ENCODE results near the gene ARID4B.
"Not testable (repeated sequence)": the region's sequence is repeated elsewhere in the genome, so short reads cannot be mapped to it uniquely, and the experiment has no call there.

ARID4B gene

GRCh38 chr1:235268379-235269125, 59.4 kb downstream of the ARID4B start:
- DNase-seq = no peak

- no peak for DNase-seq
These were observed 61.0 kb downstream of the ARID4B start for GRCh38 chr1:235266967-235267366.

GRCh38 chr1:235266325-235266724, 61.7 kb downstream of the ARID4B start:
- no peak for DNase-seq

GRCh38 chr1:235265900-235266299, 62.1 kb downstream of the ARID4B start:
- DNase-seq = no peak

- DNase-seq = no peak
These were observed 63.7 kb downstream of the ARID4B start for GRCh38 chr1:235264327-235264726.

GRCh38 chr1:235262539-235262938, 65.4 kb downstream of the ARID4B start:
- DNase-seq = no peak

- no peak for DNase-seq
These were observed 66.7 kb downstream of the ARID4B start for GRCh38 chr1:235261243-235261642.

- no peak for DNase-seq
These were observed 68.7 kb downstream of the ARID4B start for GRCh38 chr1:235259133-235259778.

GRCh38 chr1:235258068-235258467, 69.9 kb downstream of the ARID4B start:
- not testable (repeated sequence) for DNase-seq

GRCh38 chr1:235254721-235255120, 73.3 kb downstream of the ARID4B start:
- no peak for DNase-seq

- DNase-seq = peak; percentile 51 to 78
These were observed 74.6 kb downstream of the ARID4B start for GRCh38 chr1:235253219-235253962.

GRCh38 chr1:235250430-235250829, 77.5 kb downstream of the ARID4B start:
- no peak for DNase-seq

GRCh38 chr1:235246022-235246948, 81.7 kb downstream of the ARID4B start:
- DNase-seq = no peak

- no peak for DNase-seq
These were observed 82.9 kb downstream of the ARID4B start for GRCh38 chr1:235244974-235245592.

GRCh38 chr1:235240960-235241359, 87.0 kb downstream of the ARID4B start:
- peak in 1 of 2 donors; percentile 27 for DNase-seq

GRCh38 chr1:235239851-235240250, 88.1 kb downstream of the ARID4B start:
- DNase-seq = no peak

- DNase-seq = no peak
These were observed 89.4 kb downstream of the ARID4B start for GRCh38 chr1:235238558-235238957.

GRCh38 chr1:235236128-235236527, 91.9 kb downstream of the ARID4B start:
- DNase-seq = no peak

- DNase-seq = no peak
These were observed 98.1 kb downstream of the ARID4B start for GRCh38 chr1:235229868-235230267.

GRCh38 chr1:235227414-235227813, 100.6 kb downstream of the ARID4B start:
- no peak for DNase-seq

GRCh38 chr1:235226933-235227332, 101.0 kb downstream of the ARID4B start:
- no peak for DNase-seq

GRCh38 chr1:235225299-235225698, 102.7 kb downstream of the ARID4B start:
- no peak for DNase-seq

Measured in inflammatory macrophage treated with lipopolysaccharide for 1 hour (primary cell).